ENCODE data around the gene DPEP2. TPM values are rescaled to one million over a fixed set of nuclear protein-coding genes. Genes with fewer than 3 reads are reported as not detected.
"Not testable (repeated sequence)": the region's sequence is repeated elsewhere in the genome, so short reads cannot be mapped to it uniquely, and the experiment has no call there.

The DPEP2 gene, protein sequence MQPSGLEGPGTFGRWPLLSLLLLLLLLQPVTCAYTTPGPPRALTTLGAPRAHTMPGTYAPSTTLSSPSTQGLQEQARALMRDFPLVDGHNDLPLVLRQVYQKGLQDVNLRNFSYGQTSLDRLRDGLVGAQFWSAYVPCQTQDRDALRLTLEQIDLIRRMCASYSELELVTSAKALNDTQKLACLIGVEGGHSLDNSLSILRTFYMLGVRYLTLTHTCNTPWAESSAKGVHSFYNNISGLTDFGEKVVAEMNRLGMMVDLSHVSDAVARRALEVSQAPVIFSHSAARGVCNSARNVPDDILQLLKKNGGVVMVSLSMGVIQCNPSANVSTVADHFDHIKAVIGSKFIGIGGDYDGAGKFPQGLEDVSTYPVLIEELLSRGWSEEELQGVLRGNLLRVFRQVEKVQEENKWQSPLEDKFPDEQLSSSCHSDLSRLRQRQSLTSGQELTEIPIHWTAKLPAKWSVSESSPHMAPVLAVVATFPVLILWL
- total RNA-seq (2014; rRNA removed; shearing (Covaris generic)): not detected in 2 replicates

DNA sequence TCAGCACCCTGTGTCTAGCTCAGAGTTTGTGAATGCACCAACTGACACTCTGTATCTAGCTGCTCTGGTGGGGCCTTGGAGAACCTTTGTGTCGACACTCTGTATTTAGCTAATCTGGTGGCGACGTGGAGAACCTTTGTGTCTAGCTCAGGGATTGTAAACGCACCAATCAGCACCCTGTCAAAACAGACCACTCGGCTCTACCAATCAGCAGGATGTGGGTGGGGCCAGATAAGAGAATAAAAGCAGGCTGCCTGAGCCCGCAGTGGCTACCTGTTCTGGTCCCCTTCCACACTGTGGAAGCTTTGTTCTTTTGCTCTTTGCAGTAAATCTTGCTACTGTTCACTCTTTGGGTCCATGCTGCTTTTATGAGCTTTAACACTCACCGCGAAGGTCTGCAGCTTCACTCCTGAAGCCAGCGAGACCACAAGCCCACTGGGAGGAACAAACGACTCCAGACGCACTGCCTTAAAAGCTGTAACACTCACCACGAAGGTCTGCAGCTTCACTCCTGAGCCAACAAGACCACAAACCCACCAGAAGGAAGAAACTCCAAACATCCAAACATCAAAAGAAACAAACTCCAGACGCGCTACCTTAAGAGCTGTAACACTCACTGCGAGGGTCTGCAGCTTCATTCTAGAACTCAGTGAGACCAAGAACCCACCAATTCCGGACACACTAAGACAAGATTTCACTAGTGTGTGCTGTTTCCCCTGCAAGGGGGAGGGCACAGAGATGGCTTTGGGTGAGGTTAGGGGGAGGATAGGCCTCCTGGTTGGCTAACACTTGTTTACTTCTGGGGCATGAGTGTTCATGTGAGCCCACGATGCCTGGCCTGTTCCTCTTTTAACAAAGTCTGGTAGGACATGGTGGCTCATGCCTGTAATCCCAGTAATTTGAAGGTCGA, at the start of gene DPEP2:
DPEP2 (minus strand) TSS at position 706 of the 910 bp plus-strand sequence. CDS start 6,272 bp downstream, outside the sequence.
- not testable (repeated sequence) for DNase-seq (ENCODE audit: low read depth)

DNA sequence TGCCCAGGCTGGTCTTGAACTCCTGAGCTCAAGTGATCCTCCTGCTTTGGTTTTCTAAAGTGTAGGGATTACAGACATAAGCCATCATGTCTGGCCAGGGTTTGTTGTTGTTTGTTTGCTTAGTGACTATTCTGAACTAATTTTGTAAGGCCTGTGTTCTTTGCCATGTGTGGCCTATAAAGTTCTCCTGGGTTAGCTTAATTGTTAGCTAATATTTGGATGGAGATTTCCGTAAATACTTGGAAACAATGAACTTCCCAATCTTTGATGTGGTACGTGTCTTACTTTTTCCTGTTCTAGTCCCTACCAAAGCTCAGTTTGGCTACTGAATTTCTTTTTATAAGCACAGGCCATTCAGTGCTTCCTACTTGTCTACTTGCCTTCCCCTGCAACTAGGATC, 48.7 kb upstream of the DPEP2 start:
- no peak for DNase-seq (ENCODE audit: low read depth)

DNA sequence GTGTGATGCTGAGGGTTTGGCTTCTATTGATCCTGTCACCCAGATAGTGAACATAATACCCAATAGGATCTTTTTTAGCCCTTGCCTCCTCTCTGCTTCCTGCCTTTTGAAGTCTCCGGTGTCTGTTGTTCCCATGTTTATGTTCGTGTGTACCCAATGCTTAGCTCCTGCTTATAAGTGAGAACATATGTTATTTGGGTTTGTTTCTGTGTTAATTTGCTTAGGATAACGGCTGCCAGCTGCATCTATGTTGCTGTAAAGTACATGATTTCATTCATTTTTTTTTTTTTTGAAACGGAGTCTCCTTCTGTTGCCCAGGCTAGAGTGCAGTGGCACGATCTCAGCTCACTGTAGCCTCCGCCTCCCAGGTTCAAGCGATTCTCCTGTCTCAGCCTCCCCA, 46.8 kb upstream of the DPEP2 start:
- DNase-seq (ENCODE audit: low read depth): no peak

DNA sequence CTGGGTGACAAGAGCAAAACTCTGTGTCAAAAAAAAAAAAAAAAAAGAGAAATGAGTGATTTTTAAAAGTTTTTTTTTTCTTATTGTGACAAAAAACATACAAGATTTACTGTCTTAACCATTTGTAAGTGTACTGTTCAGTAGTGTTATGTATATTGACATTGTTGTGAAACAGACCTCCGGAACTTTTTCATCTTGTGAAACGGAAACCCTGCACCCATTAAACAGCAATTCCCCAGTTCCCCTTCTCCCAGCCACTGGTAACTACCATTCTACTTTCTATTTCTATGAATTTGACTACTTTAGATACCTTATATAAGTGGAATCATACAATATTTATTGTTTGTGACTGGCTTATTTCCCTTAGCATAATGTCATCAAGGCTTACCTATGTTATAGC, 42.5 kb upstream of the DPEP2 start:
- DNase-seq (ENCODE audit: low read depth): no peak

DNA sequence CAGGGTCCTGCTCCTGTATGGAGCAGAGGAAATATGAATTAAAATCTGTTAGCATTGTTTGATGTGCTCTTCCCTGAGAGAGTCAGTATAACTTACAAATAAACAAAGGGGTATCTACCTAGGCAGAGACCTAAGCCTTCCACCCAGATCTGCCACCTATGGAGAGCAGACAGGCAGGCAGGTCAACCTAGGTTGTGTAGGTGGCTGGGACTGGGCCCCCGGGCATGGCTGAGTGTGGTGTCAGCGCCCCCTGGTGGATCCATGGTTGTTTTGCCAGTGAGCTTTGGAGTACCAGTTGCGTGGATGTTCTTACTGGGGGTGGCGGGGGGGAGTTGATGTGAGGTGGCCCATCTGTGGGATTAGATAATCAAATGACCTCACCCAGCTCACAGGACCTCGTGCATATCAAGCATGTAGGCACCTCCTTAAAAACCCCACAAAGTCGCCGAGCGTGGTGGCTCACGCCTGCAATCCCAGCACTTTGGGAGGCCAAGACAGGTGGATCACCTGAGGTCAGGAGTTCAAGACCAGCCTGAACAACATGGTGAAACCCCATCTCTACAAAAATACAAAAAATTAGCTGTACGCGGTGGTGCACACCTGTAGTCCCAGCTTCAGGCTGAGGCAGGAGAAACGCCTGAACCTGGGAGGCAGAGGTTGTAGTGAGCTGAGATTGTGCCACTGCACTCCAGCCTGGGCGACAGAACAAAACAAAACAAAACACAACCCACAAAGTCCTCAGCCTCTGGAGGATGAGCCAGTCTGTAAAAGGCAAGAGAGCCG, 41.4 kb upstream of the DPEP2 start:
- peak; percentile 57 for DNase-seq (ENCODE audit: low read depth)

DNA sequence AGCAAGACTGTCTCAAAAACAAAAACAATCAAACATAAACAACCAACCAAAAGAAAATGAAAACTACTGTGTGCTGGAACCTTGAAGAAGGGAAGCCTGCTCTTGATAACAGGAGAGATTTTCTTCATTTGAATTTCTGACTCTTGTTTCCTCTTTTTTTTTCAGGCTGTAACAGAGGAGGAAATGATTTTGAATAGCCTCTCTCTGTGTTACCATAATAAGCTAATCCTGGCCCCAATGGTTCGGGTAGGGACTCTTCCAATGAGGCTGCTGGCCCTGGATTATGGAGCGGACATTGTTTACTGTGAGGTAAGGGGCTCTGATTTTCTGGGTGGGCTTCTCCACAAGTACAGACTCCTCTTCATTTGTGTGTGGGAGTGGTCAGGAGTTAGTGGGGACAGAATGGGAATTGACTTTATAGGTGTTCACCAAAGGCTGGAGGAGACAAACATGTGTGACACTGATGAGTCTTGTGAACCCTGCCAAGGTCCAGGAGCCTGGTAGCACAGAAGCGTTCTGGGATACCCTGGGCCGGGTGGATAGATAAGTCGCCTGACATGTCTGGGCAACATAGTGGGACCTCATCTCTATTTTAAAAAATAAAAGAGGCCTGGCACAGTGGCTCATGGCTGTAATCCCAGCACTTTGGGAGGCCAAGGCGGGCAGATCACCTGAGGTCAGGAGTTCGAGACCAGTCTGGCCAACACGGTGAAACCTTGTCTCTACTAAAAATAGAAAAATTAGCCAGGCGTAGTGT, 38.7 kb upstream of the DPEP2 start:
- no peak for DNase-seq (ENCODE audit: low read depth)

DNA sequence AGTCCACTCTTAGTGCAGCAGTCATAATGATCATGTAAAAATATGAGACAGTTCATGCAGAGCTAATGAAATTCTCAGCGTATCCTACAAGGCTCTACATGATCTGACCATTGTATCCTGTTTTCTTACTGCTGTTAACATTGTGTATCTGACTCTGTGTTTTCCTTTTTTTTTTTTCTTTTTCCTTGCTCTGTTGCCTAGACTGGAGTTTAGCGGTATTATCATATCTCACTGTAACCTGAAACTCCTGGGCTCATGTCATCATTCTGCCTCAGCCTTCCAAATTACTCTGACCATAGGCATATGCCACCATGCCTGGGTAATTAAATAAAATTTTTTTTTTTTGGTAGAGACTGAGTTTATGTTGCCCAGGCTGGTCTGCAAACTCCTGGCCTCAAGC, 35.9 kb upstream of the DPEP2 start:
- no peak for DNase-seq (ENCODE audit: low read depth)

DNA sequence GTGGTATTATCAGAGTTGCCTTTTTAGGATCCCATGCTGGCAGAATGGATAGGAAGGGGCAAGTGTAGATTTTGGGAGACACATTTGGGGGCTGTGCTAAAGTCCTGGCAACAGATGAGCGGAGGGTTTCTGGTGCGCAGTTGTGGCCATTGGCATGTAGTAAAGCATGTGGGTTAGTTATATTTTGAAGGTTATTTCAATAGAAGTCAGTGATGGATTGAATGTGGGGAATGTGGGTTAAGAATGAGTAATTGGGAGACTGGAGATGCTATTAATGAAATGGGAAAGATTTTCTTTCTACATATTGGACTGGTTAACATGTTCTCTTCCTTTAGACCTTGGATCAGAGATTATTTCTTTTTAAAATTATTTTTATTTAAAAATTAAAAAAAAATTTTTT, 33.8 kb upstream of the DPEP2 start:
- no peak for DNase-seq (ENCODE audit: low read depth)

DNA sequence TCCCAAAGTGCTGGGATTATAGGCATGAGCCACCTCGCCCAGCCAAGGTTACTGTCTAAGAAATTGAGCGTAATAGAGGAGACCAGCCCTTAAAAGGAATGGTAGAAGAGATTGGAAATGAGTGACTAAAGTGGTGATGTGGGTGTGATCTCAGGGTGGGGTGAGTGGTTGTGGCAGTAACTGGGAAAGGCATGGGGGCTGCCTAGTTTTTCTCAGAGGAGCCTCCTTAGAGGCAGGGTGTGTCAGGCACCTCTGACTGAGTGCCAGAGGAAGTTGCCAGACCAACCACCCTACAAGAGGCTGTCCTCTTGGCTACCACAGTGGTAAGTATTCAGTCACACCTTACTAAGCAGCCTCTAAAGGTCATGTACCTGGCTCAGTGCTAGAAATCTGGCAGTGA, 32.7 kb upstream of the DPEP2 start:
- peak; percentile 22 for DNase-seq (ENCODE audit: low read depth)

DNA sequence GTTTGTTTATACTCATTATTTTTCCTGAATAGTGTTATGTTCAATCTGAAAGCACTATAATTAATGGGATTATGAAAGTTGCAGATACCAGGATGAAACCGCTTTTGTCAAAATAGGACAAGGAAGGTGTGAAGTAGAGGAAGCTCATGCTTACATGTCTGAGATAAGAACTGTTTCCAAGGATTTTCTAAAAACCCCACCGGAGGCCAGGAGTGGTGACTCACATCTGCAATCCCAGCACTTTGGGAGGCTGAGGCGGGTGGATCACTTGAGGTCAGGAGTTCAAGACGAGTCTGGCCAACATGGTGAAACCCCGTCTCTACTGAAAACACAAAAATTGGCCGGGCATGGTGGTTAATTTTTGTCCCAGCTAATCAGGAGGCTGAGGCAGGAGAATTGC, 30.8 kb upstream of the DPEP2 start:
- DNase-seq (ENCODE audit: low read depth): peak; percentile 65

DNA sequence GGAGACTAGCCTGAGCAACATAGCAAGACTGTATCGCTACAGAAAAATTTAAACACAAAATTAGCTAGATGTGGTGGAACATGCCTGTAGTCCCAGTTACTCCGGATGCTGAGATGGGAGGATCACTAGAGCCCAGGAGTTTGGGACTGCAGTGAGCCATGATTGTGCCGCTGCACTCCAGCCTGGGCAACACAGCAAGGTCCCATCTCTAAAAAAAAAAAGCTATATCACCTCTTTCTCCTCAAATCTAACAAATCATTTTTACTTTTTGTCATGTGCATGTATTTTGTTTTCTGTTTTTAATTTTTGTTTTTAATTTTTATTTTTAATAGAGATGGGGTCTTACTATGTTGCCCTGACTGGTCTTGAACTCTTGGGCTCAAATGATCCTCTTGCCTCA, 29.7 kb upstream of the DPEP2 start:
- no peak for DNase-seq (ENCODE audit: low read depth)

DNA sequence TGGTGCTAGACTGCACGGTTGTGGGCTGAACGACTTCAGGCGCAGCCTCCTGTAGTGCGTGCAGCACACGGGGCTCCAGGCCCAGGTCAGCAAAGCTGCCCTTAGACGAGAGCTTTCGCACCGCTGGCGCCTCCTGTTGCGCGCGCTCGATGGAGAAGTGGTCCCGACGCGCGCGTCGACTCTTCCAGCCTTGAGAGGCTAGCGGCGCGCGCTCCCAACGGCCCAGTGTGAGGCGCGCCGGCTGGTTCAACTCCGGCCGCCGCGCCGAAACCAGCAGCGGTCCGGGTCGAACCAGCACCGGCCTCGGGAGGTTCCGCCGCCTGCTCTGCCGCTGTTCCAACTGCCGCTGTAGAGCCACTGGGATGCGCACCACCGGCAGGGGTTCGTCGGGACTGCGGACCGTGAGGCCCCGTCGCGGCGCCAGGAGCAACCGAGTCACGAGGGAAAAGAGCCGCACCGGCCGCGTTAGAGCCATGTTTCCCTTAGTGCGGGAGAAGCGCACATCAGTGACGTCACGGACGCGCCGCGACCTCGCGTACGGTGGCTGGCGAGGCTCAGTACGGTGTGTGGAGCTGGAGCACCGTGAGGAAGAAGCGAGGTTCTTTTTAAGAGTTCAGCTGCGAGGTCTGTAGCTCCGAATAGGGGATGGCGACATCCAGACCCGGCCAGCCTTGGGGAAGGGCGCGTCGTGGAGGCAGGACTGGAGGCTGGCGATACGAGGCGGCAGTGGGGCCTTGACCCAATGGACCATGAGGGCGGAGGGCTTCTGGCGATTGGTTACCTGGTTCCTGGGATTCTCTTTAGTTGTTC, 23.6 kb upstream of the DPEP2 start, which contains the start of the genes DDX28 and DUS2:
DDX28 (minus strand) TSS at position 505 of the 810 bp plus-strand sequence; CDS start at position 475, 30 bp downstream.
DUS2 (plus strand) TSS at position 557 of the 810 bp plus-strand sequence. CDS start 14,740 bp downstream, outside the sequence.
- DNase-seq (ENCODE audit: low read depth): peak; percentile 88

DNA sequence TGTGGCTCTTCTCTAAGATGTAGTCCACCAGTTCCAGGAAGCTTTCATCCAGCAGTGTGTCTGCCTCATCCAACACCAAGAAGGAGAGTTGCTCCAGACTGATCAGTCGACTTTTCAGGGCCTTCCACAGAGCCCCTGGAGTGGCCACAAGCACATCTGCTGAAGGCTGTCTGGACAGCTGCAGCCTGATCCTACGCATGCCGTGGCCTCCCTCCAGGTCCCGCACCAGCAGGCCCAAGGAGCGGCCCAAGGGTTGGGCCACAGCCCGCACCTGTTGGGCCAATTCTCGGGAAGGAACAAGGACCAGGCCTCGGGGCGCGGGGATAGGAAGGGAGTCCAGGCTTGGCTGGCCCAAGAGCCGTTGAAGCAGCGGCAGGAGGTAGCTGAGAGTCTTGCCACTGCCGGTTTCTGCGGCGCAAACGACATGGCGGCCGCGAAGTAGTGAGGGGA, 23.0 kb upstream of the DPEP2 start:
- no peak for DNase-seq (ENCODE audit: low read depth)

DNA sequence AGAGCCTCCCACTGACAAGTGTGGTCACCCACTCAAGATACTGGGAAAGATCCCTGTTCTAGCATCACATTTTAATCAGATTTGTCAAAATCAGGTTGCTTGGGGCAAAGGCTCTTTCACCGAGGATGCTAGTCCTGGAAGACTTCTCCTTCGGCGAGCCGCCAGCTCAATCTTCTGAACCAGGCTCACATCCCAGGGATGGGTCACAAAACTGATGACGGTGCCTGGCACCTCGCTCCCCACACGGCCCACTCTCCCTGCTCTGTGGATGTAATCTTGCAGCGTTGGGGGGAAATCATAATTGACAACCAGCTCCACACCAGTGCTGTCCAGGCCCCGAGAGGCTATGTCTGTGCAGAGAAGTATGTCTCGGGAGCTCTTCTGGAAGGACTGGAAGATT, 22.2 kb upstream of the DPEP2 start:
- DNase-seq (ENCODE audit: low read depth): no peak

DNA sequence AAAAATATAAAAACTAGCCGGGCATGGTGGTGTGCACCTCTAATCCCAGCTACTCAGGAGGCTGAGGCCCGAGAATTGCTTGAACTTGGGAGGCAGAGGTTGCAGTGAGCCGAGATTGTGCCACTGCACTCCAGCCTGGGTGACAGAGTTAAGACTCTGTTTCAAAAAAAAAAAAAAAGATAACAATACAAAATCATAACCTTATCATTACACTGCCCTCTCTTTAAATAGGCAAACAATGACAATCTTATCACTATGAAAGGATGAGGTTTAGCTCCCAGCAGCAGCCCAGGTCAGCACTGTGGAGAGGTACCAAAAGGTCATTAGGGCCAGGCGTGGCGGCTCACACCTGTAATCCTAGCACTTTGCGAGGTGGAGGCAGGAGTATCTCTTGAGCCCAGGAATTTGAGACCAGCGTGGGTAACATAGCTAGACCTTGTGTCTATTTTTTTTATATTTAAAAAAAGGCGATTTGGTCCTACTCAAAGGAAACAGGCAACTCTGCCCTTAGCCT, 19.9 kb upstream of the DPEP2 start:
- no peak for DNase-seq (ENCODE audit: low read depth)

DNA sequence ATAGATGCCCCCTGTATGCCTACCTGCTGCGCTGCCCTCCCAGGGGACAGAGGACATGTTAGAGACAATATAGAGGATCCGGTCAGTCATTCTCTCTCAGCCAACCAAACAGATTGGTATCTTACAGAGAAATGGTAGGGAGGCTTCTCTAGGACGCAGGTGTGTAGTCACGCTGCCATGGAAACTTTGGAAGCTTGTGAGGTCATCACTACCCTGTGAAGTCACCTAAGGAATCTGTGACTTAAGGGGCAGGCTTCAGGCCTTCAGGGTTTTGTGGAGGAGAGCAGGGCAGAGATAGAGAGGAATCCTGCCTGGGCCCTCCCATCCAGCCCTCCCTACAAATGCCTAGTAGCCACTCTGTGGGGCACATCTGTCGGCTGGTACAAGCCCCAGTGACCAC, 16.4 kb upstream of the DPEP2 start, which contains the start of gene DPEP2NB:
DPEP2NB (minus strand) TSS at position 231 of the 400 bp plus-strand sequence; CDS start at position 90, 141 bp downstream.
- DNase-seq (ENCODE audit: low read depth): no peak

DNA sequence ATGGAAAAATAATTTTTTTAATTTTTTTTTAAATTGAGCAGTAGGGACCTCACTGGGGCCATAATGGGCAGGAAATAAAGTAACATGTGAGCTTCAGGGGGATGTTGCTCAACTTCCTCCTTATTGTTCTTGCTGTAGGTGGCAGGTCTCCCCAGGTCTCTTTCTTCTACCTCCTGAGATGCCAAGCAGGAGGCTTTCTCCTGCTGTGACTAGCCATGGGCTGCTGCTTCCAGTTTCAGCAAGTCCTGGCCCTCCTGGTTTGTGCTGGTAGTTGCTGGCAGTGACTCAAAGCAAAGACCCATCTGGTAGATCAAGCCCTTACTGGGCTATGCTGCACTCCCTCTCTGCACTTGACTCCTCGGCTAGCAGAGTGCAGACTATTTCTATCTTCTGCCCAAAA, 14.2 kb upstream of the DPEP2 start:
- no peak for DNase-seq (ENCODE audit: low read depth)

DNA sequence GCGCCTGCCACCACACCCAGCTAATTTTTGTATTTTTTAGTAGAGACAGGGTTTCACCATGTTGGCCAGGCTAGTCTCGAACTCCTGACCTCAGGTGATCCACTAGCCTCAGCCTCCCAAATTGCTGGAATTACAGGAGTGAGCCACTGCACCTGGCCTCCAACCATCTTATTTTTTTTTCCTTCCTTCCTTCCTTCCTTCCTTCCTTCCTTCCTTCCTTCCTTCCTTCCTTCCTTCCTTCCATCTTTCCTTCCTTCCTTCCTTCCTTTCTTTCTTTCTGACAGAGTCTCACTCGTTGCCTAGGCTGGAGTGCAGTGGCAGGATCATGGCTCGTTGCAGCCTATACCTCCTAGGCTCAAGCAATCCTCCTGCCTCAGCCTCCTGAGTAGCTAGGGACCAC, 10.6 kb upstream of the DPEP2 start:
- DNase-seq (ENCODE audit: low read depth): not testable (repeated sequence)

DNA sequence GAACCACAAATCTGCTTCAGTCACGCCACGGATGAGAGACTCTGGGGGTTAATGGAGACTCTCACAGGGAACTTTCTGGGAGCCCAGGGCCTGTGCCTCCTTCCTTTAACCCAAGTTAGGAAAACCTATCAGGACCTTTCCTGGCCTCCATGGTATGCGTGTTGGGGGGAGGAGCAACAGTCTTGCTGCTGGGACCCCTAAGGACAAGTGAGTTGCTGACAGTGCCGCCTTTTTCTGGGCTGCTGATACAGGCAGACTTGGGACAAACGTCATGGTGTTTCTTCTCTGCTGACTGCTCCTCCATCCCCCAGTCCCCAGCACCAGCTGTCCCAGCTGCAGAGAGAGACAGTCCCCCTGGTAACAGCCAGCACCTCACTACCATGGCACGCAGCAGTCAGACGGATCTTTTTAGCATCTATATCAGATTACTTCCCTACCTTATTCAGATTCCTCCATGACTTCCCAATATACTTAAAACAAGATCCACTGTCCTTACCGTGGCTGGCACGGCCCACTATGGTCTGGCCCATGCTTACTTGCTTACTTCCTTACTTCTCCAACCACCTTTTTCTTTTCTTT, 10.0 kb upstream of the DPEP2 start:
- no peak for DNase-seq (ENCODE audit: low read depth)

Data from RPMI7951 (cell line).